Left cardiac atrium (tissue), 4 donors: ENCODE measurements around the gene SLC6A3. TPM values are rescaled to one million over a fixed set of nuclear protein-coding genes. Genes with fewer than 3 reads are reported as not detected.
"Not testable (repeated sequence)": the region's sequence is repeated elsewhere in the genome, so short reads cannot be mapped to it uniquely, and the experiment has no call there.

ENCODE experiments used
- ATAC-seq, 2 donors: fragments of 200-7000 bp; cut with Tn5 transposase; one replicate each; pipeline ENCODE4 v1.9.1; 2020; ENCODE audit warnings: mild to moderate bottlenecking in 2 of 2, moderate library complexity in 2 of 2
- DNase-seq: peaks from one replicate; pipeline ENCODE4 v3.0.0-alpha.2; 2020
- intact Hi-C, 2 donors: fragments of 100-400 bp; cut with DNase I; formaldehyde crosslinking; loops; one replicate each; pipeline versions ENCODE4 v1.14.1 to v1.15.1; 2022 to 2023
- total RNA-seq, 2 donors: library from RNA; stranded (reverse); fragmentation: NEBNext Ultra II Directional; extraction: Animal tissue kit (Norgen Biotek cat#: 25700); gene quantifications; one replicate each; pipeline ENCODE4 v1.2.1, GENCODE V29; 2021
- donor health status: DM: no; HTN: yes; CAD: no.
- donor health status: DM: no; HTN: yes; CAD: no; lungs with severe emphysema.
- donor health status: DM: yes; HTN: yes; CAD: no.
- donor health status: Dilated cardiomyopathy.

Gene SLC6A3
- total RNA-seq, 2 donors from 2014 or later, result 0.06 TPM; not detected in 1

DNA sequence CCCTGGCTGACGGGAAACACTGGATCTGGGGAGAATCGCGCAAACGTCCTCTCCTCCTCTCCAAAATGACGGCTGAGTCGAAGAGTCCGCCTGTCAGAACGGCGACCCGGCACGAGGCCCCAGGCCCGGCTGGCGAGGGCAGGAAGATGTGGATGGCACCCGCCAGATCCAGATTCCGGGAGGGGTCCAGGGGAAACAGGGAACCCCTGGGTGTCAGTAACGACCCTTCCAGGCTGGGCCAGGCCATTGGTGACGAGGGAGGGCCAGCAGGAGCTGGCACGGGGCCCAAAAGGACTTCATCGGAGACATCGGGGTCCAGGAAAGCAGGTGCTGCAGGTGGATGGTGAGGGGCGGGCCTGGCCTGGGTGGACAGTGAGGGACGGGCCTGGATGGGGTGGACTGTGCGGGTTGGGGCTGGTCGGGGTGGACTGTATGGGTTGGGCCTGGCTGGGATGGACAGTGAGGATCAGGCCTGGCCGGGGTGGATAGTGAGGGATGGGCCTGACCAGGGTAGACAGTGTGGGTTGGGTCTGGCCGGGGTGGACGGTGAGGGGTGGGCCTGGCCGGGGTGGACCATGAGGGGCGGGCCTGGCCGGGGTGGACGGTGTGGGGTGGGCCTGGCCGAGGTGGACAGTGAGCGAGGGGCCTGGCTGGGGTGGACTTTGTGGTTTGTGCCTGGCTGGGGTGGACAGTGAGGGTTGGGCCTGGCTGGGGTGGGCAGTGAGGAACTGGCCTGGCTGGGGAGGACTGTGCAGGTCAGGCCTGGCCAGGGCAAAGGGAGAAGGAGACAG is 14.0 kb downstream of the SLC6A3 start:
- intact Hi-C loops, result no loop called here
- DNase-seq (no peak), ATAC-seq (no peak)

- ATAC-seq (no peak), DNase-seq (no peak)
- intact Hi-C loops, result no loop called here
These were observed 15.0 kb downstream of the SLC6A3 start for GRCh38 chr5:1430121-1430795.

GRCh38 chr5:1429496-1429895 is 15.7 kb downstream of the SLC6A3 start:
- DNase-seq (no peak), ATAC-seq (no peak)
- intact Hi-C loops, result no loop called here

DNA sequence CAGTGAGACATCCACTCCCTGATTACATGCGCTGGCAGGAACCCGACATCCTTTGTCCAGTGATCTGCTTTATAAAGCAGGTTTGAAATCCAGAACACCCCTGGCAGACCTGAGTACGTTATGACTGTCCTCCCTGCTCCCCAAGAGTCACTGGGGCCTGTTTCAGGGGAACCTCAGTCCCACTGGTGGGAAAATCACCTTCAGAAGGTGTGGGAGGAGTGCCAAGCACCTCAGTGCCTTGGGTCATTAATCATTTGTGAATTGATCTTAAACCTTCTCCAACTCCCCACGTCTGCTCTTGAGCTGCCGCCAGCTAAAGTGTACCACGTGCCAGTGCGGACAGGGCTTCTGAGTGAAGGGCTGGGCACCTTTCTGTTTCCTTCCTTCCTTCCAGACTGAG is 16.2 kb downstream of the SLC6A3 start:
- intact Hi-C loops, result no loop called here
- DNase-seq (no peak), ATAC-seq (no peak)

- no peak for ATAC-seq
- intact Hi-C loops, result no loop called here
- DNase-seq, result no peak
These were observed 17.1 kb downstream of the SLC6A3 start for GRCh38 chr5:1428107-1428506.

GRCh38 chr5:1424716-1425115 is 20.5 kb downstream of the SLC6A3 start:
- intact Hi-C loops, result no loop called here
- no peak for DNase-seq

GRCh38 chr5:1423901-1424603 is 21.2 kb downstream of the SLC6A3 start:
- DNase-seq (no peak), ATAC-seq (no peak)
- intact Hi-C loops, result no loop called here

More at GRCh38 chr5:1424716-1425115, 20.5 kb downstream of the SLC6A3 start:
- no peak for ATAC-seq

- DNase-seq, ATAC-seq, intact Hi-C loops: not testable (repeated sequence)
These were observed 22.7 kb downstream of the SLC6A3 start for GRCh38 chr5:1422522-1422921.

- DNase-seq (no peak), ATAC-seq (no peak)
- intact Hi-C loops, result no loop called here
These were observed 23.5 kb downstream of the SLC6A3 start for GRCh38 chr5:1421521-1422341.

- intact Hi-C loops, result no loop called here
- ATAC-seq (peak in 1 of 2 donors; percentile 23), DNase-seq (no peak)
These were observed 24.7 kb downstream of the SLC6A3 start for GRCh38 chr5:1420211-1421195.

- ATAC-seq (no peak), DNase-seq (no peak)
- intact Hi-C loops, result no loop called here
These were observed 25.6 kb downstream of the SLC6A3 start for GRCh38 chr5:1419476-1420210.

- DNase-seq, result no peak
- intact Hi-C loops, result no loop called here
- ATAC-seq, result no peak
These were observed 26.3 kb downstream of the SLC6A3 start for GRCh38 chr5:1418921-1419280.

- no peak for ATAC-seq
- intact Hi-C loops, result no loop called here
- DNase-seq, result no peak
These were observed 26.9 kb downstream of the SLC6A3 start for GRCh38 chr5:1418238-1418920.

DNA sequence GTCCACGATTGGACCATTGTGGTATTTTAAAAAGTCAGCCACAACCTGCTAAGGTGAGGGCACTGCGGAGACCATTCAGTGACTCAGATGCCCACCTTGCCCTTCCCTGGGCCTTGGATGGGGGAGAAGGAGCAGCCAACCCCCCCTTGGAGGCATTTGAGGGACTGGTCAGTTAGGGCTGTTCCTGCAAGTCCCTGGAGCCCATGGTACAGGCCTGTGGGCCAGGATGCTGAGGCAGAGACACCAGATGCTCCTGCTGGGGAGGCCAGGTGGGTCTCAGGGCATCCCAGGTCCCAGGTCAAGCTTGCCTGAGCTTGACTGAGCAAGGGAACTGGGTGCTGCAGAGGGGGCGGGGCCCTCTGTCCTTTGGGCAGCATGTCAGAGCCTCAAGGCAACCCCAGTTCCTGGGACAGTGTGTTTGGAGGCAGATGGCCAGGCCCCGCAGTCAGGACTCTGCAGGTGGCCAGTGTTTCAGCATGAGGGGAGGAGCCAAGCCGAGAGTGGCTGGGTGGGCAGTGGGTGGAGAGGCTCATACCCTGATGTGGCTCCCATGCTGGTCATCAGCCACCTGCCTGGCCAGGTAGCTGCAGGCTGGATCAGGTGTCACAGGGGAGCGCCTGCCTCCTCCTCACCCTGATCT is 27.5 kb downstream of the SLC6A3 start:
- no peak for ATAC-seq
- no peak for DNase-seq
- intact Hi-C loops, result no loop called here

DNA sequence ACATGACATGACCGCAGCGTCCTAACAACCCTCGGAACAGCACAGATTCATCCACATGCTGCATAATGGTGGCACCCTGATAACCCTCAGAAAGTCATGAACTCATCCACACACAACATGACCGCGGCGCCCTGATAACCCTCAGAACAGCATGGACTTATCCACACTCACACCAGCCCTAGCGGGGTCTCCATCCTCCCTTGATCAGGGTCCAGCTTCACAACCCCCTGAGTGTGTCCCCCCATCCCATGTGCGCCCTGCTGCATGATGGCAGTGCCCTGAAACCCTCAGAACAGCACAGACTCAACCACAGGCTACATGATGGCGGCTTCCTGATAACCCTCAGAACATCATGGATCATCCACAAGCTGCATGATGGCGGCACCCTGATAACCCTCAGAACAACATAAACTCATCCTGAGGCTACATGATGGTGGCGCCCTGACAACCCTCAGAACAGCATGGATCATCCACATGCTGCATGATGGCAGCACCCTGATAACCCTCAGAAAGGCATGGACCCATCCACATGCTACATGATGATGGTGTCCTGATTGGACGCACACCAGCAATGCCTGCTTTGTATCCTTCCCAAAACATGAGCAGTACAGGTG is 28.3 kb downstream of the SLC6A3 start:
- intact Hi-C loops, result no loop called here
- ATAC-seq (no peak), DNase-seq (no peak)
